Measurements from ENCODE around the gene SLFNL1. TPM values are rescaled to one million over a fixed set of nuclear protein-coding genes. Genes with fewer than 3 reads are reported as not detected.

SLFNL1 gene
- total RNA-seq (2021), result 0.11 TPM in 1 of 2 replicates, not detected in the other
- long read RNA-seq, partial matches to known transcripts, result 0 of 1 reads
- long read RNA-seq, other reads (novel, unspliced or antisense), result 1 of 1 reads

- no peak within 1 kb of the TSS for H2BK12ac ChIP-seq (ENCODE audit: insufficient read length, low read depth, low read length)
- no peak within 1 kb of the TSS for H2BK120ac ChIP-seq (ENCODE audit: low read depth, low read length, poor library complexity, severe bottlenecking)
- no peaks in the 10 kb centered on the region for H3K79me2 ChIP-seq (ENCODE audit: insufficient read depth, low read length)
- no peak within 1 kb of the TSS for H3K4me2 ChIP-seq (ENCODE audit: insufficient read depth, insufficient read length, low read length)
- no peak within 1 kb of the TSS for H4K5ac ChIP-seq (ENCODE audit: insufficient read length, low read depth, low read length)
- H3K23me2 ChIP-seq (ENCODE audit: insufficient read length, low read depth, low read length, poor library complexity, severe bottlenecking), result no peaks in the 10 kb centered on the region
- no peak within 1 kb of the TSS for H3T11ph ChIP-seq (ENCODE audit: low read length)
- H3K27ac ChIP-seq (ENCODE audit: insufficient read length, low read depth, low read length), result no peak within 1 kb of the TSS
- H3K9me3 ChIP-seq (ENCODE audit: control insufficient read depth, low read depth, low read length), result no peaks in the 10 kb centered on the region
- H4K20me1 ChIP-seq (ENCODE audit: control insufficient read depth, insufficient read depth, insufficient read length), result no peaks in the 10 kb centered on the region
- no peak within 1 kb of the TSS for H4K91ac ChIP-seq (ENCODE audit: insufficient read length, low read depth, low read length)
- Mint-ChIP-seq H3K27me3 (ENCODE audit: low read depth) (peaks cover 23% of the 10 kb centered on the region), H3K27ac (peak within 1 kb of the TSS in 1 of 3 experiments; percentile 75; a peak in 2 of 7 replicates), H3K4me3 (no peak within 1 kb of the TSS), H3K4me1 (peaks cover 12 to 16% of the 10 kb centered on the region in 2 experiments), H3K36me3 (ENCODE audit: insufficient read depth in 1 of 3, low read depth in 3 of 3) (peaks cover 2 to 28% (median 25%) of the 10 kb centered on the region in 3 experiments; a peak in 6 of 7 replicates), H3K9me3 (no peaks in the 10 kb centered on the region)
- H2AFZ ChIP-seq (ENCODE audit: low read length), result no peak within 1 kb of the TSS
- H3K9ac ChIP-seq (ENCODE audit: extremely low read depth, insufficient read length, low read length), result no peak within 1 kb of the TSS
- no peaks in the 10 kb centered on the region for H3K4me1 ChIP-seq (ENCODE audit: insufficient read depth, low read length)
- no peak within 1 kb of the TSS for H3K23ac ChIP-seq (ENCODE audit: insufficient read length, low read depth, low read length)
- no peaks in the 10 kb centered on the region for H3K27me3 ChIP-seq (ENCODE audit: insufficient read depth, low read length)
- no peaks in the 10 kb centered on the region for H3K79me1 ChIP-seq (ENCODE audit: insufficient read depth, low read depth, low read length, poor library complexity, severe bottlenecking)
- H2BK20ac ChIP-seq (ENCODE audit: low read depth, low read length, poor library complexity, severe bottlenecking), result no peak within 1 kb of the TSS
- no peak within 1 kb of the TSS for H2BK15ac ChIP-seq (ENCODE audit: low read depth, low read length)
- H2AK5ac ChIP-seq (ENCODE audit: insufficient read length, low read length), result no peak within 1 kb of the TSS
- no peak within 1 kb of the TSS for H2BK5ac ChIP-seq (ENCODE audit: insufficient read length, low read length)
- no peak within 1 kb of the TSS for H3K56ac ChIP-seq (ENCODE audit: insufficient read length, low read depth, low read length)
- peak; percentile 43; the same call in 2 of the 3 replicates for TF ChIP-seq CTCF (conservative IDR thresholded peaks at IDR 0.05)
- no CpG with 5 or more reads among the region's 12 CpGs for WGBS (ENCODE audit: extremely low coverage, insufficient read length, low lambda C conversion rate)
- no peak within 1 kb of the TSS for H3K4ac ChIP-seq (ENCODE audit: low read depth, low read length)
- H4K8ac ChIP-seq (replicated peaks; ENCODE audit: insufficient read length, low read depth, low read length), result no peak within 1 kb of the TSS
- DNase-seq, result peak; percentile 74
- no peak within 1 kb of the TSS for H3K14ac ChIP-seq (ENCODE audit: insufficient read depth, low read length)
- no peak within 1 kb of the TSS for H3K18ac ChIP-seq (ENCODE audit: insufficient read length, low read depth, low read length)
Measured at GRCh38 chr1:41021526-41022308, at the start of gene SLFNL1. SLFNL1 (minus strand) TSS chr1:41021725; CDS start chr1:41020660, 1,065 bp downstream.

Data from H9 (cell line).